MM.1S (cell line): ENCODE results near the gene CDH2.

Experiments used
- DNase-seq: peaks from one replicate; pipeline ENCODE4 v3.0.0-alpha.2; 2015
- H2AFZ ChIP-seq: fragments of 300-600 bp; sonication (generic); 2 replicates; pipeline ENCODE4 v1.6.0; 2016; ENCODE audit warnings: antibody characterized with exemption, low read length
- H3F3A ChIP-seq: fragments of 300-600 bp; sonication (generic); 2 replicates; pipeline ENCODE4 v1.6.1; 2016; ENCODE audit warnings: mild to moderate bottlenecking, antibody characterized with exemption, low read length, moderate library complexity, mixed read lengths; ENCODE audit not compliant: insufficient read depth
- H3K27ac ChIP-seq: fragments of 300-600 bp; sonication (generic); 2 replicates; pipeline ENCODE4 v1.5.1; 2016; ENCODE audit warnings: mild to moderate bottlenecking, low read length
- H3K27me3 ChIP-seq: fragments of 300-600 bp; sonication (generic); replicated peaks from 2 replicates; pipeline ENCODE4 v1.6.0; 2016; ENCODE audit warnings: low read length; ENCODE audit not compliant: insufficient read depth
- H3K36me3 ChIP-seq: fragments of 300-600 bp; sonication (generic); replicated peaks from 2 replicates; pipeline ENCODE4 v1.6.1; 2016; ENCODE audit warnings: mild to moderate bottlenecking, low read length, mixed read lengths; ENCODE audit not compliant: insufficient read depth
- H3K4me1 ChIP-seq: fragments of 300-600 bp; sonication (generic); 2 replicates; pipeline ENCODE4 v1.6.1; 2016; ENCODE audit warnings: low read length, mixed read lengths
- H3K4me2 ChIP-seq: fragments of 300-600 bp; sonication (generic); 2 replicates; pipeline ENCODE4 v1.6.0; 2016; ENCODE audit warnings: low read depth, low read length
- H3K4me3 ChIP-seq: fragments of 300-600 bp; sonication (generic); 2 replicates; pipeline ENCODE4 v1.5.1; 2016; ENCODE audit warnings: low read length, mixed read lengths
- H3K79me2 ChIP-seq: fragments of 300-600 bp; sonication (generic); 2 replicates; pipeline ENCODE4 v1.6.1; 2016; ENCODE audit warnings: mixed run types, low read length, mixed read lengths
- H3K9ac ChIP-seq: fragments of 300-600 bp; sonication (generic); 2 replicates; pipeline ENCODE4 v1.6.1; 2016; ENCODE audit warnings: low read length, mixed read lengths
- H3K9me2 ChIP-seq: fragments of 300-600 bp; sonication (generic); replicated peaks from 2 replicates; pipeline ENCODE4 v1.6.1; 2016; ENCODE audit warnings: mild to moderate bottlenecking, low read length, mixed read lengths; ENCODE audit not compliant: insufficient read depth
- H3K9me3 ChIP-seq: fragments of 300-600 bp; sonication (generic); replicated peaks from 2 replicates; pipeline ENCODE4 v1.6.1; 2016; ENCODE audit warnings: mild to moderate bottlenecking, low read length, mixed read lengths; ENCODE audit not compliant: insufficient read depth
- H4K20me1 ChIP-seq: fragments of 300-600 bp; sonication (generic); 2 replicates; pipeline ENCODE4 v1.6.1; 2016; ENCODE audit warnings: mild to moderate bottlenecking, low read length, moderate library complexity, mixed read lengths; ENCODE audit not compliant: insufficient read depth
- CTCF ChIP-seq: fragments of 300-600 bp; sonication (generic); IDR thresholded peaks from 2 replicates; pipeline ENCODE4 v1.5.1; 2016; ENCODE audit warnings: antibody characterized with exemption, low read length, mixed read lengths
- EZH2 ChIP-seq: fragments of 300-600 bp; sonication (generic); optimal IDR thresholded peaks from 2 replicates; pipeline ENCODE3; 2017; ENCODE audit warnings: low read depth, mild to moderate bottlenecking, antibody characterized with exemption, low read length, mixed read lengths
- EZH2phosphoT487 ChIP-seq: fragments of 300-600 bp; sonication (generic); IDR thresholded peaks from 2 replicates; pipeline ENCODE4 v1.6.1; 2018; ENCODE audit warnings: antibody characterized with exemption, low read length

CDH2 gene

GRCh38 chr18:27964811-27965210, 212.1 kb downstream of the CDH2 start:
- no peak overlapping the region for H3K4me2 ChIP-seq
- H3K27me3 ChIP-seq, result no peaks in the 10 kb centered on the region
- H3K36me3 ChIP-seq, result no peaks in the 10 kb centered on the region
- H4K20me1 ChIP-seq, result no peaks in the 10 kb centered on the region
- H3K27ac ChIP-seq, result no peak overlapping the region
- no peaks in the 10 kb centered on the region for H3K79me2 ChIP-seq
- H3K9ac ChIP-seq, result no peak overlapping the region
- H3K9me2 ChIP-seq, result no peaks in the 10 kb centered on the region
- TF ChIP-seq EZH2phosphoT487, result no peak
- TF ChIP-seq CTCF, result no peak
- no peak for TF ChIP-seq EZH2
- no peaks in the 10 kb centered on the region for H3F3A ChIP-seq
- no peaks in the 10 kb centered on the region for H3K4me1 ChIP-seq
- H2AFZ ChIP-seq, result no peak overlapping the region
- no peaks in the 10 kb centered on the region for H3K9me3 ChIP-seq
- DNase-seq, result no peak
- H3K4me3 ChIP-seq, result no peak overlapping the region

DNA sequence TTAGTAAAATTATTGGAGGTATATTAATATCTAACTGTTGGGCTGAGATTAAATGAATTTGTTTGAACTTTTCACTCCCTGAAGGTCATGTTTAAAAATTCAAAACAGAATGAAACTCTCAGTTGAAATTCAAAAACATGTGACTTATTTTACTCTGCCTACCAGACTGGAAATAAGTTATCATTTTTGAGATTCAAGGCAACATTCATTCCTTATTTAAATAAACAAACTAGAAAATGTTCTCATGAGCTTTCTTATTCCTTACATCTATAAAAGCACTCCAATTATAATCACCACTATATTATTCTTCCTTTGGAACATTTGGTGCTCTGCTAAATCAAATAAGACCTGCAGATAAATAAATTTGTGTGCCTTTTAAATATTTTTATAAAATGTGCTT, 217.8 kb downstream of the CDH2 start:
- no peaks in the 10 kb centered on the region for H3F3A ChIP-seq
- no peak overlapping the region for H2AFZ ChIP-seq
- H3K4me2 ChIP-seq, result no peak overlapping the region
- H3K27me3 ChIP-seq, result no peaks in the 10 kb centered on the region
- TF ChIP-seq EZH2phosphoT487, result no peak
- TF ChIP-seq EZH2, result no peak
- no peak for TF ChIP-seq CTCF
- H3K4me1 ChIP-seq, result no peaks in the 10 kb centered on the region
- H3K4me3 ChIP-seq, result no peak overlapping the region
- no peaks in the 10 kb centered on the region for H3K36me3 ChIP-seq
- no peak for DNase-seq
- H3K9me3 ChIP-seq, result no peaks in the 10 kb centered on the region
- H3K79me2 ChIP-seq, result no peaks in the 10 kb centered on the region
- H3K9me2 ChIP-seq, result no peaks in the 10 kb centered on the region
- no peaks in the 10 kb centered on the region for H4K20me1 ChIP-seq
- H3K27ac ChIP-seq, result no peak overlapping the region
- no peak overlapping the region for H3K9ac ChIP-seq

- no peak for TF ChIP-seq EZH2phosphoT487
- TF ChIP-seq EZH2, result no peak
- no peak for TF ChIP-seq CTCF
- H2AFZ ChIP-seq, result no peak overlapping the region
- no peaks in the 10 kb centered on the region for H3K9me2 ChIP-seq
- no peak for DNase-seq
- H3K9me3 ChIP-seq, result no peaks in the 10 kb centered on the region
- no peak overlapping the region for H3K4me3 ChIP-seq
- H3F3A ChIP-seq, result no peaks in the 10 kb centered on the region
- no peaks in the 10 kb centered on the region for H3K27me3 ChIP-seq
- H3K79me2 ChIP-seq, result no peaks in the 10 kb centered on the region
- no peak overlapping the region for H3K4me2 ChIP-seq
- no peaks in the 10 kb centered on the region for H4K20me1 ChIP-seq
- H3K36me3 ChIP-seq, result no peaks in the 10 kb centered on the region
- H3K4me1 ChIP-seq, result no peaks in the 10 kb centered on the region
- H3K27ac ChIP-seq, result no peak overlapping the region
- no peak overlapping the region for H3K9ac ChIP-seq
Observed at GRCh38 chr18:27956001-27956640, 220.8 kb downstream of the CDH2 start.
